ENCODE data around the gene COL21A1.

DNA sequence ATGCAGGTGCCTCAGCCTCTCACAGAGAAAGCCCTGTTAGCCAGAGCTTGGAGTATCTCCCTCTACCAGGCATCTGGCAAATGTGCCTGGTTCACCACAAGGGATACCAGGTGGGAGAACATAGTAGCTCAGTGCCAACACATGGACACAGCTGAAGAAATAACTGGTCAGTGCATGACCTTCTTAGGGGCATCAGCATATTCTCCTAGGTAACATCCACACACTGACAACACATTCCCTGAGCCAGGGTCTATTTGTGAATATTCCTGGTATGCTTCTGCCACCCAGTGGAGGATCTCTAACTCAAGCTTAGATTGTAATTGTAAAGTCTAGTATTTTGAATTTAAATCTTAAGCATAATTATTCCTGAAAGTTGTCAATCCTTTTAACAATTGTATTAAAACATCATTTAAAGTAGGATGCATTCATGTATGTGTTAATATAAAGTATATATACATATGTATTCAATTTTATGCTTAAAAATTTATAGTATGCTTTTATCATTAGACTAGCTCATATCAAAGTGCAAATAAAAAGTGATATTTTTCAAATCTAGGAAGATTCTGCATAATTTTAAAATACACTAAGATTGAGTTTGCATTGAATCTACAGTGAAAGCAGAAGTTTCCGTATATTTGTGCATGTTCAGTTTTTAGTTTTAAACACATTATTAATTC lies 45.3 kb upstream of the COL21A1 start:
- peak; percentile 35 to 80 (median 69) for TF ChIP-seq CTCF (IDR thresholded peaks at IDR 0.05)
- TF ChIP-seq POLR2AphosphoS5 (IDR thresholded peaks at IDR 0.05), result no peak
- no peak for TF ChIP-seq EP300 (IDR thresholded peaks at IDR 0.05)

Measured in gastroesophageal sphincter (tissue), 3 donors.